Kidney (tissue), 14 donors: ENCODE measurements around the gene LRTM2. TPM values are rescaled to one million over a fixed set of nuclear protein-coding genes. Genes with fewer than 3 reads are reported as not detected.

ENCODE experiments used
- DNase-seq, 5 donors: peaks; one replicate each; pipeline ENCODE4 v3.0.0-alpha.2; 2013 to 2020
- FAIRE-seq: peaks from 2 replicates; lab custom pipeline; 2012; peaks lifted over from hg19 to GRCh38; lab: Jason Lieb, UNC
- H3K27ac ChIP-seq, 2 donors: one replicate each; pipeline ENCODE4 v1.7.0; 2013; ENCODE audit warnings: low read depth in 2 of 2, low read length in 2 of 2, inconsistent platforms in 1 of 2
- H3K27me3 ChIP-seq: one replicate; pipeline ENCODE4 v1.7.1; 2013; ENCODE audit warnings: low read length, inconsistent platforms; ENCODE audit not compliant: control insufficient read depth, insufficient read depth
- H3K36me3 ChIP-seq, 3 donors: one replicate each; pipeline versions ENCODE4 v1.7.0 to v1.7.1; 2013; ENCODE audit warnings: low read length in 3 of 3, control low read depth in 1 of 3, inconsistent platforms in 1 of 3; ENCODE audit not compliant: insufficient read depth in 3 of 3, control insufficient read depth in 2 of 3
- H3K4me1 ChIP-seq, 3 donors: one replicate each; pipeline versions ENCODE4 v1.7.0 to v1.7.1; 2013; ENCODE audit warnings: low read length in 3 of 3, inconsistent platforms in 1 of 3, low read depth in 1 of 3; ENCODE audit not compliant: control insufficient read depth in 2 of 3, insufficient read depth in 2 of 3
- H3K4me3 ChIP-seq, 3 donors: one replicate each; pipeline versions ENCODE4 v1.7.0 to v1.8.1; 2013; ENCODE audit warnings: low read length in 3 of 3, control low read depth in 1 of 3, inconsistent platforms in 1 of 3
- H3K9ac ChIP-seq, 3 donors: one replicate each; pipeline versions ENCODE4 v1.7.0 to v1.7.1; 2013; ENCODE audit warnings: low read length in 3 of 3, control low read depth in 1 of 3, inconsistent platforms in 1 of 3
- H3K9me3 ChIP-seq, 3 donors: one replicate each; pipeline versions ENCODE4 v1.7.0 to v1.7.1; 2013; ENCODE audit warnings: low read length in 3 of 3, control low read depth in 1 of 3, inconsistent platforms in 1 of 3; ENCODE audit not compliant: control insufficient read depth in 2 of 3, insufficient read depth in 1 of 3
- intact Hi-C: fragments of 100-400 bp; cut with DNase I; formaldehyde crosslinking; loops from one replicate; pipeline ENCODE4 v1.11.1; 2022
- polyA plus RNA-seq: library from polyadenylated mRNA; stranded (reverse); fragments of 350-450 nt; fragmentation: Illumina TruSeq; extraction: RNeasy Lipid Tissue Mini Kit (QIAGEN cat#74804); gene quantifications from one replicate; pipeline ENCODE4 v1.2.3, GENCODE V29; 2014; ENCODE audit warnings: low read depth, low replicate concordance; ENCODE audit not compliant: insufficient read depth
- total RNA-seq: library from RNA; stranded (reverse); fragmentation: NEBNext Ultra II Directional; extraction: Animal tissue kit (Norgen Biotek cat#: 25700); gene quantifications from one replicate; pipeline ENCODE4 v1.2.1, GENCODE V29; 2021
- TF ChIP-seq, protein P1 (sequence below): IDR thresholded peaks from 3 replicates; pipeline ENCODE4 v1.5.1; 2012; ENCODE audit warnings: mild to moderate bottlenecking, moderate library complexity, borderline replicate concordance; ENCODE audit not compliant: insufficient read depth; ENCODE audit errors: extremely low read depth
- donor health status: control.
- donor health status: control.
- donor health status: control.
- donor health status: control.
- donor health status: control.
- donor health status: DM: yes; HTN: yes; CAD: no.
- donor health status: Normal renal cell carcinoma (clear cell type).

The LRTM2 gene
- total and polyA plus RNA-seq, 2 donors from 2014 or later, result not detected

DNA sequence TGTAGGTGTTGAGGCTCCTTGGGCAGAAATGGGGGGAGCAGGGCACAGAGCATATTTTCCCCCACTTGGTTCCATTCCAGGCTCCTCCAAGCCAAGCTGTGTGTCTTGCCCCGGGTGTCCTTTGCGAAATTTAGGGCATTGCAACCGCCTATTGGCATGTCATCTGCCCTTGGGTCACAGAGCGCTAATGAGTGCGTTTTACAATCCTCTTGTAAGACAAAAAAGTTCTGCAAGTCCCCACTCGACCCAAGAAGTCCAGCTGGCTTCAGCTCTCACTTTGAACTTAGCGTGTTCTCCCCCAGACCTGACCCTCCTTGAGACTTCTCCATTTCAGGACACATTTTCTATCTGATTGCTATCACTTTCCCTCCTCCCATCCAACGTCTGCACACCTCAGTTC is 6.1 kb upstream of the LRTM2 start:
- Histone ChIP-seq H3K9ac (no peak overlapping the region), H3K36me3 (no peaks in the 10 kb centered on the region), H3K9me3 (no peaks in the 10 kb centered on the region), H3K4me3 (no peak overlapping the region), H3K27ac (no peak overlapping the region), H3K27me3 (no peaks in the 10 kb centered on the region), H3K4me1 (no peaks in the 10 kb centered on the region)
- TF ChIP-seq, protein P1, sequence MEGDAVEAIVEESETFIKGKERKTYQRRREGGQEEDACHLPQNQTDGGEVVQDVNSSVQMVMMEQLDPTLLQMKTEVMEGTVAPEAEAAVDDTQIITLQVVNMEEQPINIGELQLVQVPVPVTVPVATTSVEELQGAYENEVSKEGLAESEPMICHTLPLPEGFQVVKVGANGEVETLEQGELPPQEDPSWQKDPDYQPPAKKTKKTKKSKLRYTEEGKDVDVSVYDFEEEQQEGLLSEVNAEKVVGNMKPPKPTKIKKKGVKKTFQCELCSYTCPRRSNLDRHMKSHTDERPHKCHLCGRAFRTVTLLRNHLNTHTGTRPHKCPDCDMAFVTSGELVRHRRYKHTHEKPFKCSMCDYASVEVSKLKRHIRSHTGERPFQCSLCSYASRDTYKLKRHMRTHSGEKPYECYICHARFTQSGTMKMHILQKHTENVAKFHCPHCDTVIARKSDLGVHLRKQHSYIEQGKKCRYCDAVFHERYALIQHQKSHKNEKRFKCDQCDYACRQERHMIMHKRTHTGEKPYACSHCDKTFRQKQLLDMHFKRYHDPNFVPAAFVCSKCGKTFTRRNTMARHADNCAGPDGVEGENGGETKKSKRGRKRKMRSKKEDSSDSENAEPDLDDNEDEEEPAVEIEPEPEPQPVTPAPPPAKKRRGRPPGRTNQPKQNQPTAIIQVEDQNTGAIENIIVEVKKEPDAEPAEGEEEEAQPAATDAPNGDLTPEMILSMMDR, result no peak
- intact Hi-C loops, result no loop called here
- DNase-seq, result no peak
- FAIRE-seq, result no peak

DNA sequence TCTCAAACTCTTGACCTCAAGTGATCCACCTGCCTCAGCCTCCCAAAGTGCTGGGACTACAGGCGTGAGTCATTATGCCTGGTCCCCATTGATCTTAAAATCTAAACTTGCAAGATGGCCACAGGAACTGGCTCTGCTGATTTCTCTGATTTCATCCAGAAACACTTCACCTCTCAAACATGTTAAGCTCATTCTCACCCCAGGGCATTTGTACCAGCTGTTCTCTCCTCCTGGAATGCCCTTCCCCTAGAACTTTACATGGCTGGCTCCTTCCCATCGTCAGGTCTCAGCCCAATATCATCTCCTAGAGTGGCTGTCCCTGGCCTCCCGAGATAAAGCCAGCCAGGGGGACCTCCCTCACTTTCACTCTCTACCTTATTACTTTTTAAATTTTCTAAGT is 5.3 kb upstream of the LRTM2 start:
- H3K9me3 ChIP-seq, result no peaks in the 10 kb centered on the region
- no peaks in the 10 kb centered on the region for H3K4me1 ChIP-seq
- intact Hi-C loops, result no loop called here
- no peak overlapping the region for H3K4me3 ChIP-seq
- DNase-seq (no peak), FAIRE-seq (no peak)
- no peak overlapping the region for H3K27ac ChIP-seq
- no peak overlapping the region for H3K9ac ChIP-seq
- TF ChIP-seq, protein P1, result no peak
- H3K36me3 ChIP-seq, result no peaks in the 10 kb centered on the region
- no peaks in the 10 kb centered on the region for H3K27me3 ChIP-seq

DNA sequence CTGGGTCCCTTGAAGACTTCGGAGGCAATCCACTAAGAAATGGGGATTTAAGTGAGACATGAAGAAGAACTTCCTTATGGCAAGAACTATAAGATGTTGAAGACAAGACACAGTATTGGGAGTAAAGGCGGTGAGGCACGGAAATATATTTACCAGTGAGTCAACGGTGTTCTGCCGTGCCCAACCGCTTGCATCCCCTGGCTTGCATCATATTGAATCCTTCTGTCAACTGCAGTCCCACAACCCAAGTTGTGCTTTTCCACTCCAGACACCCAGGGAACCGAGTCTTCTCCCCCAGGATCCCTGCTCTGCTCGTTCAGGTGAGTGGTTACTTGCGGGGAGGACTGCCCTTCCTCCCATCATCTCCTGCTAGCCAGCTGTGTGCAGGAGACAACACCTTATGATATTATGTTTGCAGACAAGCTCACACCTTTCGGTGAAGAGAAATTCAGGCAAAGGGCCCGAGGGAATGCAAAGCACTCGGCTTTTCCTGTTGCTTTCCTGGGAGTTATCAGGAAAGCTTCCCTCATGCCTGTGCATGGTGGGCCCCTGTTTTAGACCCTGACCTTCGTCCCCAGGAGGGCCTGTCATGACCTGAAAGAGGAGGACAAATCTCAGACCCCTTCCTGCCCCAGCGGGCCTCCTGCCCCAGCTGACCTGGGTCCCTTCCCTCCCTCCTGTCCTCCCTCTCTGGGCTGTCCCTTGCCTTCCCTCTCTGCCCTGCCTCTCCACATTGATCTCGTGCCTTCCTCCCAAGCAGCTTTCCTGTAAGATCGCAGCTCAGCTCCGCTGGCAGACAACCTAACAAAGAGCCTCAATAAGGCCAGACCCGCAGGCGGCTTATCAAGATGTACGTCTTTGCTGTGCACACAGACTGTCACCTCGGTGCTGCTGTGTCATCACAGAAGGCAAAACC is 4.3 kb upstream of the LRTM2 start:
- DNase-seq, result no peak
- Histone ChIP-seq H3K4me3 (no peak overlapping the region), H3K9ac (no peak overlapping the region), H3K27me3 (no peaks in the 10 kb centered on the region), H3K4me1 (no peaks in the 10 kb centered on the region), H3K9me3 (no peaks in the 10 kb centered on the region), H3K36me3 (no peaks in the 10 kb centered on the region), H3K27ac (no peak overlapping the region)
- intact Hi-C loops, result no loop called here
- TF ChIP-seq, protein P1, result no peak
- FAIRE-seq, result no peak
